ENCODE data around the gene STYXL1.

STYXL1 gene

GRCh38 chr7:75971961-75972763 is 75.6 kb downstream of the STYXL1 start:
- no peak for DNase-seq

- DNase-seq = no peak
Observed at GRCh38 chr7:75971309-75971960, 76.4 kb downstream of the STYXL1 start.

GRCh38 chr7:75969704-75970498 is 77.9 kb downstream of the STYXL1 start:
- DNase-seq = no peak

GRCh38 chr7:75969182-75969581 is 78.6 kb downstream of the STYXL1 start:
- DNase-seq = no peak

- DNase-seq = no peak
Observed at GRCh38 chr7:75968561-75969001, 79.2 kb downstream of the STYXL1 start.

GRCh38 chr7:75968012-75968411 is 79.8 kb downstream of the STYXL1 start:
- no peak for DNase-seq

- no peak for DNase-seq
Observed at GRCh38 chr7:75967487-75967997, 80.3 kb downstream of the STYXL1 start.

GRCh38 chr7:75967055-75967454 is 80.7 kb downstream of the STYXL1 start:
- DNase-seq = no peak

GRCh38 chr7:75966190-75966961 is 81.4 kb downstream of the STYXL1 start:
- DNase-seq = peak; percentile 45

- DNase-seq = no peak
Observed at GRCh38 chr7:75965617-75966016, 82.2 kb downstream of the STYXL1 start.

GRCh38 chr7:75963381-75963995 is 84.3 kb downstream of the STYXL1 start:
- no peak for DNase-seq

GRCh38 chr7:75962607-75963380 is 85.0 kb downstream of the STYXL1 start:
- DNase-seq = peak; percentile 71

- DNase-seq = no peak
Observed at GRCh38 chr7:75961218-75961617, 86.6 kb downstream of the STYXL1 start.

GRCh38 chr7:75960372-75960771 is 87.4 kb downstream of the STYXL1 start:
- DNase-seq = no peak

GRCh38 chr7:75958802-75959543 is 88.8 kb downstream of the STYXL1 start:
- no peak for DNase-seq

GRCh38 chr7:75957021-75957736 is 90.6 kb downstream of the STYXL1 start:
- no peak for DNase-seq

- no peak for DNase-seq
Observed at GRCh38 chr7:75955331-75955955, 92.4 kb downstream of the STYXL1 start.

- no peak for DNase-seq
Observed at GRCh38 chr7:75953931-75954330, 93.9 kb downstream of the STYXL1 start.

- no peak for DNase-seq
Observed at GRCh38 chr7:75953431-75953830, 94.4 kb downstream of the STYXL1 start.

All from fibroblast of skin of abdomen (primary cell).